Measurements from ENCODE around the gene LSM7.

Gene LSM7

GRCh38 chr19:2274931-2275535 lies 53.4 kb downstream of the LSM7 start:
- DNase-seq = peak; percentile 63

DNA sequence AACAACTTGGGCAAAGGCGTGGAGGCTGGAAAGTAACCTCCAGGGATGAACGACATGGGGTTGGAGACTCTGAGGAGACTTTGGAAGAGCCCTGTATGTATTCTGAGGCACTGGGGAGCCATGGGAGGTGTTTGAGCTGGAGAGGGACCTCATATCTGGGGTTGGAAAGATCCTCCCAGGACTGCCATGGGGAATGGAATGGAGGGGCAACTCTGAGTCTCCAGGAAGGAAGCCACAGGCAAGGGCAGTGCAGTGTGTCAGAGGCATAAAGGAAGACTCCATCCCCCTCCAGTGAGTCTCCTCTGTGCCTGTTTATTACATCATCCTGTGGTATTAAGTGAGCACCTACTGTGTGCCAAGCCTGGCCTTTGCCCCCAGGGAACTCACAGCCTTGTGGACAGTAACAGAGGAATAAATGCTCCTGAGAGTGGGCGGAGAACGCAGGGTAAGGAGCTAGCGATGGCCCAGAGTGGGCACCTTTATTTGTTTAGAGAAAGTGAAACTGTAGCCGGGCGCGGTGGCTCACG lies 54.1 kb downstream of the LSM7 start:
- no peak for DNase-seq

GRCh38 chr19:2273356-2274184 lies 54.8 kb downstream of the LSM7 start:
- DNase-seq = peak; percentile 78

Measured in CD4-positive, alpha-beta T cell treated with Interleukin-17A for 4 hours (primary cell).